HCT116 (cell line): ENCODE results near the gene APBA2. TPM values are rescaled to one million over a fixed set of nuclear protein-coding genes. Genes with fewer than 3 reads are reported as not detected.
A peak's percentile ranks its signal among the peaks of the same experiment; 100 is the strongest.

Source experiments
- ATAC-seq: fragments of 200-7000 bp; cut with Tn5 transposase; 2 replicates; pipeline ENCODE4 v1.9.1; 2020; ENCODE audit warnings: mild to moderate bottlenecking, moderate library complexity
- BruUV-seq: library from RNA; stranded (reverse); fragments of 400-500 nt; replicated peaks from 2 replicates; lab custom pipeline; 2021; lab: Mats Ljungman, UMichigan
- CTCF ChIA-PET: fragments of 300-600 bp; sonication (Branson Sonifier 250); formaldehyde crosslinking; loops from one replicate; lab custom pipeline; 2021; ENCODE audit warnings: antibody characterized with exemption; lab: Charles Lee
- POLR2A ChIA-PET: fragments of 300-600, 350-600 bp; sonication (Branson Sonifier 250); formaldehyde crosslinking; loops from one replicate; lab custom pipeline; 2021; ENCODE audit warnings: antibody characterized with exemption; lab: Charles Lee
- RAD21 ChIA-PET, 2 experiments: fragments of 300-600 bp; sonication (Branson Sonifier 250); formaldehyde crosslinking; loops; one replicate each; lab custom pipeline; 2023; ENCODE audit warnings: low total read pairs in 2 of 2; ENCODE audit not compliant: uncharacterized antibody in 2 of 2, unreplicated experiment in 2 of 2, low non-redundant PET in 1 of 2; lab: Charles Lee
- DNase-seq: peaks from one replicate; pipeline ENCODE4 v3.0.0-alpha.2; 2010; ENCODE audit warnings: low read depth, low spot score
- H2AFZ ChIP-seq: fragments of 200-600 bp; shearing (Covaris generic), sonication (generic); 2 replicates; pipeline ENCODE4 v1.6.1; 2017; ENCODE audit warnings: low read depth, mixed run types, mixed read lengths, antibody characterized with exemption, low read length; ENCODE audit not compliant: poor library complexity, severe bottlenecking
- H3K27ac ChIP-seq: 2 replicates; pipeline ENCODE4 v1.5.1; 2012; ENCODE audit warnings: low read depth, low read length
- H3K27me3 ChIP-seq: fragments of 200-600 bp; sonication (generic); 2 replicates; pipeline ENCODE4 v1.6.1; 2016; ENCODE audit warnings: mixed run types, low read length, mixed read lengths; ENCODE audit not compliant: insufficient read depth
- H3K36me3 ChIP-seq, 2 experiments: fragments of 200-500 bp in 1 of 2; fragments of 200-600 bp in 1 of 2; sonication (Bioruptor generic) in 1 of 2; sonication (generic) in 1 of 2; 2 replicates each; pipeline versions ENCODE4 v1.5.1 to v1.6.1; 2014 to 2016; ENCODE audit warnings: low read length in 2 of 2, inconsistent platforms in 1 of 2, mixed read lengths in 1 of 2, mixed run types in 1 of 2; ENCODE audit not compliant: insufficient read depth in 2 of 2, control insufficient read depth in 1 of 2
- H3K4me1 ChIP-seq, 2 experiments: fragments of 200-600 bp in 1 of 2; sonication (generic) in 1 of 2; 2 replicates each; pipeline versions ENCODE4 v1.5.1 to v1.6.1; 2012 to 2017; ENCODE audit warnings: low read length in 2 of 2, inconsistent platforms in 1 of 2, mild to moderate bottlenecking in 1 of 2, mixed read lengths in 1 of 2, mixed run types in 1 of 2, moderate library complexity in 1 of 2; ENCODE audit not compliant: insufficient read depth in 2 of 2, control insufficient read depth in 1 of 2
- H3K4me2 ChIP-seq: fragments of 200-600 bp; sonication (generic); 2 replicates; pipeline ENCODE4 v1.6.1; 2017; ENCODE audit warnings: mixed run types, low read length, mixed read lengths
- H3K4me3 ChIP-seq, 2 experiments: fragments of 200-600 bp in 1 of 2; sonication (generic) in 1 of 2; replicated peaks in 1 of 2; 2 replicates each; pipeline ENCODE4 v1.5.1; 2011 to 2016; ENCODE audit warnings: low read length in 2 of 2, control low read depth in 1 of 2, low read depth in 1 of 2, mild to moderate bottlenecking in 1 of 2, mixed read lengths in 1 of 2, mixed run types in 1 of 2
- H3K79me2 ChIP-seq: fragments of 200-600 bp; sonication (generic); 2 replicates; pipeline ENCODE4 v1.6.1; 2017; ENCODE audit warnings: mild to moderate bottlenecking, mixed run types, low read length, moderate library complexity, mixed read lengths; ENCODE audit not compliant: insufficient read depth
- H3K9ac ChIP-seq: fragments of 200-600 bp; sonication (generic); 2 replicates; pipeline ENCODE4 v1.6.1; 2016; ENCODE audit warnings: low read length, mixed read lengths
- H3K9me2 ChIP-seq: fragments of 200-600 bp; sonication (generic), shearing (Covaris generic); 2 replicates; pipeline ENCODE4 v1.6.1; 2017; ENCODE audit warnings: mixed run types, mild to moderate bottlenecking, moderate library complexity; ENCODE audit not compliant: insufficient read depth
- H3K9me3 ChIP-seq, 2 experiments: fragments of 200-500 bp in 1 of 2; fragments of 200-600 bp in 1 of 2; sonication (Bioruptor generic) in 1 of 2; sonication (generic) in 1 of 2; 2 replicates each; pipeline ENCODE4 v1.6.1; 2014 to 2017; ENCODE audit warnings: low read length in 2 of 2, mixed read lengths in 2 of 2, inconsistent platforms in 1 of 2, low read depth in 1 of 2, mild to moderate bottlenecking in 1 of 2, mixed run types in 1 of 2, moderate library complexity in 1 of 2; ENCODE audit not compliant: control insufficient read depth in 1 of 2, insufficient read depth in 1 of 2
- H4K20me1 ChIP-seq: fragments of 200-600 bp; sonication (generic), shearing (Covaris generic); 2 replicates; pipeline ENCODE4 v1.6.1; 2017; ENCODE audit warnings: mixed run types, mild to moderate bottlenecking, moderate library complexity; ENCODE audit not compliant: insufficient read depth
- ATF3 ChIP-seq: IDR thresholded peaks from 2 replicates; pipeline ENCODE4 v1.6.1; 2012
- CEBPB ChIP-seq: IDR thresholded peaks from 2 replicates; pipeline ENCODE4 v1.6.1; 2012; ENCODE audit warnings: low read depth
- EGR1 ChIP-seq: IDR thresholded peaks from 2 replicates; pipeline ENCODE4 v1.6.1; 2012; ENCODE audit warnings: low read depth
- ELF1 ChIP-seq: IDR thresholded peaks from 2 replicates; pipeline ENCODE4 v1.6.1; 2012; ENCODE audit warnings: low read depth, borderline replicate concordance
- EZH2phosphoT487 ChIP-seq: fragments of 200-600 bp; IDR thresholded peaks from 2 replicates; pipeline ENCODE4 v1.6.1; 2018; ENCODE audit warnings: antibody characterized with exemption, borderline replicate concordance
- FOSL1 ChIP-seq: IDR thresholded peaks from 2 replicates; pipeline ENCODE4 v1.6.1; 2012; ENCODE audit warnings: low read depth
- JUND ChIP-seq: IDR thresholded peaks from 2 replicates; pipeline ENCODE4 v1.6.1; 2012
- POLR2A ChIP-seq: IDR thresholded peaks from 2 replicates; pipeline ENCODE4 v1.7.0; 2011; ENCODE audit warnings: borderline replicate concordance; ENCODE audit not compliant: insufficient read depth, insufficient read length; ENCODE audit errors: extremely low read depth
- POLR2AphosphoS5 ChIP-seq: IDR thresholded peaks from 2 replicates; pipeline ENCODE4 v1.6.1; 2011; ENCODE audit warnings: mild to moderate bottlenecking, low read depth, low read length, moderate library complexity
- RAD21 ChIP-seq: IDR thresholded peaks from 2 replicates; pipeline ENCODE4 v1.6.1; 2012; ENCODE audit warnings: low read depth, mild to moderate bottlenecking
- SIN3A ChIP-seq: IDR thresholded peaks from 2 replicates; pipeline ENCODE4 v1.6.1; 2012; ENCODE audit warnings: low read depth
- SP1 ChIP-seq: IDR thresholded peaks from 2 replicates; pipeline ENCODE4 v1.6.1; 2012; ENCODE audit warnings: low read depth
- SRF ChIP-seq: IDR thresholded peaks from 2 replicates; pipeline ENCODE4 v1.6.1; 2012; ENCODE audit warnings: low read depth
- YY1 ChIP-seq: IDR thresholded peaks from 2 replicates; pipeline ENCODE4 v1.6.1; 2011; ENCODE audit warnings: low read length, low read depth, moderate library complexity, mild to moderate bottlenecking; ENCODE audit not compliant: insufficient replicate concordance; ENCODE audit errors: extremely low read depth
- ZBTB33 ChIP-seq: IDR thresholded peaks from 2 replicates; pipeline ENCODE4 v1.6.1; 2011; ENCODE audit warnings: mild to moderate bottlenecking, low read length, moderate library complexity; ENCODE audit not compliant: insufficient replicate concordance; ENCODE audit errors: extremely low read depth
- ZFX ChIP-seq: fragments of 450-650 bp; IDR thresholded peaks from 2 replicates; pipeline ENCODE4 v1.6.1; 2017
- ZNF274 ChIP-seq: fragments of 200-500 bp; sonication (Bioruptor generic); IDR thresholded peaks from 2 replicates; pipeline ENCODE4 v1.6.1; 2014; ENCODE audit warnings: mild to moderate bottlenecking, low read depth, low read length, inconsistent platforms
- intact Hi-C: fragments of 100-400 bp; cut with micrococcal nuclease; formaldehyde crosslinking; loops from 2 replicates; pipeline ENCODE4 v1.10.0; 2022
- total RNA-seq: library from RNA; stranded (reverse); gene quantifications from one replicate; pipeline ENCODE4 v1.2.1, GENCODE V29; 2021; ENCODE audit not compliant: unreplicated experiment
- TF ChIP-seq, protein P1 (sequence below): IDR thresholded peaks from 2 replicates; pipeline ENCODE4 v1.6.1; 2012; ENCODE audit warnings: low read depth

Gene APBA2
- total RNA-seq, 1 experiment from 2014 or later: 0.47 TPM

- POLR2A ChIA-PET: no interaction called here
- Histone ChIP-seq H3K27me3 (peaks cover 21% of the 10 kb centered on the region), H3K4me1 (peaks cover 0 to 14% of the 10 kb centered on the region in 2 experiments; a peak in 3 of 4 replicates), H3K4me3 (no peak overlapping the region), H3K27ac (no peak overlapping the region), H2AFZ (no peak overlapping the region), H3K9me2 (no peaks in the 10 kb centered on the region)
- ATAC-seq: no peak
- BruUV-seq: no TSS peak
- no peak for DNase-seq
- intact Hi-C loops: loop anchor here (5.0 to 10.0 kb wide), 2 partner anchors 51 to 853 kb away; no protein-coding TSS in a partner anchor
- TF ChIP-seq EGR1 (no peak), ZNF274 (no peak), YY1 (no peak), SRF (no peak), POLR2AphosphoS5 (no peak), ATF3 (no peak), SP1 (no peak), FOSL1 (no peak), RAD21 (no peak), JUND (no peak), ZFX (no peak), ELF1 (no peak), ZBTB33 (no peak), SIN3A (no peak), EZH2phosphoT487 (no peak), CEBPB (no peak), POLR2A (no peak)
- TF ChIP-seq, protein P1, sequence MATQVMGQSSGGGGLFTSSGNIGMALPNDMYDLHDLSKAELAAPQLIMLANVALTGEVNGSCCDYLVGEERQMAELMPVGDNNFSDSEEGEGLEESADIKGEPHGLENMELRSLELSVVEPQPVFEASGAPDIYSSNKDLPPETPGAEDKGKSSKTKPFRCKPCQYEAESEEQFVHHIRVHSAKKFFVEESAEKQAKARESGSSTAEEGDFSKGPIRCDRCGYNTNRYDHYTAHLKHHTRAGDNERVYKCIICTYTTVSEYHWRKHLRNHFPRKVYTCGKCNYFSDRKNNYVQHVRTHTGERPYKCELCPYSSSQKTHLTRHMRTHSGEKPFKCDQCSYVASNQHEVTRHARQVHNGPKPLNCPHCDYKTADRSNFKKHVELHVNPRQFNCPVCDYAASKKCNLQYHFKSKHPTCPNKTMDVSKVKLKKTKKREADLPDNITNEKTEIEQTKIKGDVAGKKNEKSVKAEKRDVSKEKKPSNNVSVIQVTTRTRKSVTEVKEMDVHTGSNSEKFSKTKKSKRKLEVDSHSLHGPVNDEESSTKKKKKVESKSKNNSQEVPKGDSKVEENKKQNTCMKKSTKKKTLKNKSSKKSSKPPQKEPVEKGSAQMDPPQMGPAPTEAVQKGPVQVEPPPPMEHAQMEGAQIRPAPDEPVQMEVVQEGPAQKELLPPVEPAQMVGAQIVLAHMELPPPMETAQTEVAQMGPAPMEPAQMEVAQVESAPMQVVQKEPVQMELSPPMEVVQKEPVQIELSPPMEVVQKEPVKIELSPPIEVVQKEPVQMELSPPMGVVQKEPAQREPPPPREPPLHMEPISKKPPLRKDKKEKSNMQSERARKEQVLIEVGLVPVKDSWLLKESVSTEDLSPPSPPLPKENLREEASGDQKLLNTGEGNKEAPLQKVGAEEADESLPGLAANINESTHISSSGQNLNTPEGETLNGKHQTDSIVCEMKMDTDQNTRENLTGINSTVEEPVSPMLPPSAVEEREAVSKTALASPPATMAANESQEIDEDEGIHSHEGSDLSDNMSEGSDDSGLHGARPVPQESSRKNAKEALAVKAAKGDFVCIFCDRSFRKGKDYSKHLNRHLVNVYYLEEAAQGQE: no peak
- TF ChIP-seq, all 23 proteins: peak for 0
- Histone ChIP-seq H4K20me1 (no peaks in the 10 kb centered on the region), H3K4me2 (peak overlapping the region; percentile 58; the same call in 1 of the 2 replicates), H3K36me3 (no peaks in the 10 kb centered on the region), H3K9me3 (no peaks in the 10 kb centered on the region), H3K9ac (no peak overlapping the region), H3K79me2 (no peaks in the 10 kb centered on the region)
- ChIA-PET CTCF (interaction anchor here (1.5 kb wide), 1 partner anchor 43 kb away, joined by 3 read pairs; no protein-coding TSS in a partner anchor), RAD21 (no interaction called here)
Measured at GRCh38 chr15:28978011-28978378, 92.2 kb downstream of the APBA2 start.
